Loucy (cell line): ENCODE measurements around the gene CLEC2L.
"Not testable (repeated sequence)": the region's sequence is repeated elsewhere in the genome, so short reads cannot be mapped to it uniquely, and the experiment has no call there.

Experiments
- H2AFZ ChIP-seq: fragments of 200-600 bp; sonication (generic); 2 replicates; pipeline ENCODE4 v1.6.0; 2016; ENCODE audit warnings: antibody characterized with exemption, mild to moderate bottlenecking, low read length, moderate library complexity
- H3F3A ChIP-seq: fragments of 200-600 bp; 2 replicates; pipeline ENCODE4 v1.6.0; 2016; ENCODE audit warnings: antibody characterized with exemption, low read depth, mild to moderate bottlenecking
- H3K27me3 ChIP-seq: fragments of 200-600 bp; sonication (generic); 2 replicates; pipeline ENCODE4 v1.6.1; 2014; ENCODE audit warnings: low read length, mild to moderate bottlenecking; ENCODE audit not compliant: insufficient read depth, poor library complexity, severe bottlenecking
- H3K36me3 ChIP-seq: fragments of 200-600 bp; sonication (generic); 2 replicates; pipeline ENCODE4 v1.6.1; 2016; ENCODE audit warnings: low read length; ENCODE audit not compliant: insufficient read depth
- H3K4me1 ChIP-seq: fragments of 200-600 bp; sonication (generic); 2 replicates; pipeline ENCODE4 v1.5.1; 2014; ENCODE audit warnings: low read length, mild to moderate bottlenecking; ENCODE audit not compliant: insufficient read depth, poor library complexity, severe bottlenecking
- H3K4me2 ChIP-seq: fragments of 200-600 bp; sonication (generic); 2 replicates; pipeline ENCODE4 v1.6.0; 2014; ENCODE audit warnings: antibody characterized with exemption, low read length, low read depth, mild to moderate bottlenecking; ENCODE audit not compliant: poor library complexity, severe bottlenecking
- H3K4me3 ChIP-seq: fragments of 200-600 bp; sonication (generic); 2 replicates; pipeline ENCODE4 v1.5.1; 2014; ENCODE audit warnings: low read length, mild to moderate bottlenecking, mixed read lengths; ENCODE audit not compliant: poor library complexity, severe bottlenecking
- H3K79me2 ChIP-seq: fragments of 200-600 bp; sonication (generic); 2 replicates; pipeline ENCODE4 v1.6.1; 2014; ENCODE audit warnings: low read length; ENCODE audit not compliant: insufficient read depth
- H3K9ac ChIP-seq: fragments of 200-600 bp; sonication (generic); 2 replicates; pipeline ENCODE4 v1.6.0; 2014; ENCODE audit warnings: mild to moderate bottlenecking, low read depth, low read length, moderate library complexity; ENCODE audit not compliant: poor library complexity, severe bottlenecking
- H3K9me2 ChIP-seq: fragments of 200-600 bp; sonication (generic); replicated peaks from 2 replicates; pipeline ENCODE4 v1.6.1; 2016; ENCODE audit warnings: low read depth, low read length, mixed read lengths
- H3K9me3 ChIP-seq: fragments of 200-600 bp; sonication (generic); 2 replicates; pipeline ENCODE4 v1.6.1; 2014; ENCODE audit warnings: mild to moderate bottlenecking, antibody characterized with exemption, low read length, low read depth; ENCODE audit not compliant: insufficient read depth
- H4K20me1 ChIP-seq: fragments of 200-600 bp; sonication (generic); 2 replicates; pipeline ENCODE4 v1.6.0; 2014; ENCODE audit warnings: antibody characterized with exemption, low read length, mild to moderate bottlenecking; ENCODE audit not compliant: insufficient read depth, poor library complexity, severe bottlenecking
- EZH2phosphoT487 ChIP-seq: fragments of 200-600 bp; IDR thresholded peaks from 2 replicates; pipeline ENCODE4 v1.6.1; 2018; ENCODE audit warnings: antibody characterized with exemption, mild to moderate bottlenecking, moderate library complexity, borderline replicate concordance
- TF ChIP-seq, protein P1 (sequence below): fragments of 200-600 bp; sonication (generic); conservative IDR thresholded peaks from 2 replicates; pipeline ENCODE4 v1.5.1; 2014; ENCODE audit warnings: mild to moderate bottlenecking, antibody characterized with exemption, low read length

Gene CLEC2L

DNA sequence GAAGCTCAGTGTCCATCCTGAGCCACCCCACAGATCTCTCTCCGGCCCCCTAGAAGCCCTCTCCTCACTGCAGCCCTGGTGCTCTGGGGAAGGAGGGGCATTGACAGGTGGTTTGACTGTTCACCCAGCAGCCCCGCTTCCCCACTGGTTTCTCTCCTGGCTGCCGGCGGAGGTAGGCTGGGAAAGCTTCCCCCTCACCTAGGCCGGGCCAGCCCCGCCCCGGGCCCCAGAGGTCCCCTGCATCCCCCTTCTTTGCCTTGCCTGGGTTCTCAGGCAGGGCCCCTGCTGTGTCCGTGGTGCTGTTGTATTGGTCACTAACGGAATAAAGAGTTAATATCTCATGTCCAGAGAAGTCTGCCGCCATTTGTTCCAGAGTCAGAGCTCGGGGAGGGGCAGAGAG is 21.2 kb downstream of the CLEC2L start:
- Histone ChIP-seq H3K79me2 (no peaks in the 10 kb centered on the region), H3K27me3 (no peaks in the 10 kb centered on the region), H2AFZ (no peak overlapping the region), H3K9ac (no peak overlapping the region), H4K20me1 (no peaks in the 10 kb centered on the region), H3K9me3 (no peaks in the 10 kb centered on the region), H3F3A (no peaks in the 10 kb centered on the region), H3K4me2 (no peak overlapping the region), H3K4me3 (no peak overlapping the region), H3K36me3 (no peaks in the 10 kb centered on the region), H3K4me1 (no peaks in the 10 kb centered on the region), H3K9me2 (no peaks in the 10 kb centered on the region)
- TF ChIP-seq, protein P1, sequence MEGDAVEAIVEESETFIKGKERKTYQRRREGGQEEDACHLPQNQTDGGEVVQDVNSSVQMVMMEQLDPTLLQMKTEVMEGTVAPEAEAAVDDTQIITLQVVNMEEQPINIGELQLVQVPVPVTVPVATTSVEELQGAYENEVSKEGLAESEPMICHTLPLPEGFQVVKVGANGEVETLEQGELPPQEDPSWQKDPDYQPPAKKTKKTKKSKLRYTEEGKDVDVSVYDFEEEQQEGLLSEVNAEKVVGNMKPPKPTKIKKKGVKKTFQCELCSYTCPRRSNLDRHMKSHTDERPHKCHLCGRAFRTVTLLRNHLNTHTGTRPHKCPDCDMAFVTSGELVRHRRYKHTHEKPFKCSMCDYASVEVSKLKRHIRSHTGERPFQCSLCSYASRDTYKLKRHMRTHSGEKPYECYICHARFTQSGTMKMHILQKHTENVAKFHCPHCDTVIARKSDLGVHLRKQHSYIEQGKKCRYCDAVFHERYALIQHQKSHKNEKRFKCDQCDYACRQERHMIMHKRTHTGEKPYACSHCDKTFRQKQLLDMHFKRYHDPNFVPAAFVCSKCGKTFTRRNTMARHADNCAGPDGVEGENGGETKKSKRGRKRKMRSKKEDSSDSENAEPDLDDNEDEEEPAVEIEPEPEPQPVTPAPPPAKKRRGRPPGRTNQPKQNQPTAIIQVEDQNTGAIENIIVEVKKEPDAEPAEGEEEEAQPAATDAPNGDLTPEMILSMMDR: no peak
- no peak for TF ChIP-seq EZH2phosphoT487

DNA sequence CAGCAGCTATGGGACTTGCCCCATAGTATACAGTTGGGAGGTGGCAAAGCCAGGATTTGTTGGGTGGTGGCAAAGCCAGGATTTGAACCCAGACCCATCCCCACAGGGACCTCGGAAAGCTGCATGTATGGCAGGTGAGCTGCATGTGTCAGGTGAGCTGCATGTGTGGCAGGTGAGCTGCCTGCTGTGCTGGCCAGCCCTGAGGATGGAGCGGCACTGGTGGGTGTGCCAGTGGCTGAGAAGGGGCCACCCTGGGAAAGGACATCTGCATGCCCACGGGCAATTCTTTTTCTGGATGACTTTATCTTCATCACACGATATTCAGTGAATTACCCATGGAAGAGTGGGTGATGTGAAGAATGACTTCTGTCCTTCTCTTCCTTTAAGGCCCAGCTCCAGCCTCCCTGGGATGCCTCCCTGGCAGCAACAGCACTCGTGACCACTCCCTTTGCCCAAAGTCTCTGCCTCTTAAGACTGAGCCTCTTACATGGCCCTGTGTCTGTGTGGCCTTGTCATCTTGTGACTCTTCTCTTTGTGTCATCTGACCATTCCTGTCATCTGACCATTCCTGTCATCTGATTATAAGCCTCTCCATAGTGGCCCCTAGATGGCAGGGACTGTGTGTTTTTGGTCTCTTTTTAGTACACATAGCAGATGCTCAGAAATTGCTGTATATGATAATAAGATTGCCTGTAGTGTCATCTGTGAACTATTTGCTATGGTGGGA is 25.0 kb downstream of the CLEC2L start:
- Histone ChIP-seq H3K9me3 (no peaks in the 10 kb centered on the region), H3K4me1 (no peaks in the 10 kb centered on the region), H3K4me2 (no peak overlapping the region), H3K9me2 (no peaks in the 10 kb centered on the region), H3K9ac (no peak overlapping the region), H2AFZ (no peak overlapping the region), H3K36me3 (no peaks in the 10 kb centered on the region), H3F3A (no peaks in the 10 kb centered on the region), H3K79me2 (no peaks in the 10 kb centered on the region), H3K27me3 (no peaks in the 10 kb centered on the region), H4K20me1 (no peaks in the 10 kb centered on the region), H3K4me3 (no peak overlapping the region)
- TF ChIP-seq EZH2phosphoT487: no peak
- TF ChIP-seq, protein P1: no peak

DNA sequence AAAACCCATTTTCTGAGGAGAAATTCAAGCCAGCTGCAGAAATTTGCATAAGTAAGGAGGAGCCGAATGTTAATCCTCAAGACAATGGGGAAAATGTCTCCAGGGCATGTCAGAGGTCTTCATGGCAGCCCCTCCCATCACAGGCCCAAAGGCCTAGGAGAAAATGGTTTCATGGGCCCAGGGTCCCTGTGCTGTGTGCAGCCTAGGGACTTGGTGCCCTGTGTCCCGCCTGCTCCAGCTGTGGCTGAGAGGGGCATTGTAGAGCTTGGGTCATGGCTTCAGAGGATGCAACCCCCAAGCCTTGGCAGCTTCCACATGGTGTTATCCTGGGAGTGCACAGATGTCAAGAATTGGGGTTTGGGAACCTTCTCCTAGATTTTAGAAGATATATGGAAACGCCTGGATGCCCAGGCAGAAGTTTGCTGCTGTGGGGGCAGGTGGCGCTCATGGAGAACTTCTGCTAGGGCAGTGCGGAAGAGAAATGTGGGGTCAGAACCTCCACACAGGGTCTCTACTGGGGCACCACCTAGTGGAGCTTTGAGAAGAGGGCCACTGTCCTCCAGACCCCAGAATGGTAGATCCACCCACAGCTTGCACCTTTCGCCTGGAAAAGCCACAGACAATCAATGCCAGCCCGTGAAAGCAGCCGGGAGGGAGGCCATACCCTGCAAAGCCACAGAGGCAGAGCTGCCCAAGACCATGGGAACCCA is 30.7 kb downstream of the CLEC2L start:
- H4K20me1 ChIP-seq, H3K36me3 ChIP-seq, H2AFZ ChIP-seq, H3F3A ChIP-seq, H3K4me1 ChIP-seq, H3K9me3 ChIP-seq, H3K4me3 ChIP-seq, H3K79me2 ChIP-seq, H3K9ac ChIP-seq, H3K9me2 ChIP-seq, H3K27me3 ChIP-seq, H3K4me2 ChIP-seq: not testable (repeated sequence)
- TF ChIP-seq, protein P1: peak; percentile 54
